ENCODE data around the gene SCO2. TPM values are rescaled to one million over a fixed set of nuclear protein-coding genes. Genes with fewer than 3 reads are reported as not detected.

The SCO2 gene
- total and polyA plus RNA-seq, 10 donors, result 1.2 to 12.7 (median 5.5) TPM; not detected in 1

DNA sequence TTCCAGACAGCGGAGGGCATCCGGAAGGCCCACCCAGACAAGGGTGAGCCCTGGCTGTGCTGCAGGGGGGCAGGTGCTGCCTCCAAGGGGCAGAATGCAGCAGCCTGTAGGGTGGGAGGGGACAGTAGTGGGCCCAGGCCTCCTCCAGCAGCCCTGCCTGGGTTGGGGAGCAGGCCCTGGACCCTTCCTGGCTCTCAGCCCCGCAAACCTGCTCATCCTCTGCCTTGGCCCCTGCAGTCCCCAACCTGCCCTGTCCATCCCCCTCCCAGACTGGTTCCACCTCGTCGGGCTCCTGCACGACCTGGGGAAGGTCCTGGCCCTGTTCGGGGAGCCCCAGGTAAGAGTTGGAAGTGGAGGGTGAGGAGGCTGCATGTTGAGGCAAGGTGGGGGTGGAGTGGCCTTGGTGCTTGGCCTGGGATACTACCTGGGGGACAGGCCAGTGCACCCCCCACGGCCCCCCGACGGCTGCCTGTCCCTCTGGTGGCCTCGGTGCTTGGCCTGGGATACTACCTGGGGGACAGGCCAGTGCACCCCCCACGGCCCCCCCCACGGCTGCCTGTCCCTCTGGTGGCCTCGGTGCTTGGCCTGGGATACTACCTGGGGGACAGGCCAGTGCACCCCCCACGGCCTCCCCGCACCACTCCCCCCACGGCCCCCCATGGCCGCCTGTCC is 37.3 kb downstream of the SCO2 start:
- no peaks in the 10 kb centered on the region for H3K9me3 ChIP-seq
- TF ChIP-seq POLR2A (IDR thresholded peaks at IDR 0.05), result no peak
- no peak for TF ChIP-seq POLR2AphosphoS5 (IDR thresholded peaks at IDR 0.05)
- DNase-seq, result no peak
- H3K27ac ChIP-seq, result no peak overlapping the region
- no peaks in the 10 kb centered on the region for H3K36me3 ChIP-seq
- WGBS, 5 donors, result 80 to 85% (median 81%) methylated on average over 8 to 18 of the region's 18 CpGs
- peaks cover 0 to 16% (median 10%) of the 10 kb centered on the region in 6 donors for H3K4me1 ChIP-seq
- peaks cover 0 to 51% (median 0%) of the 10 kb centered on the region in 7 donors for H3K27me3 ChIP-seq (replicated peaks in 1 of 7)
- intact Hi-C loops (cut with DNase I; ENCODE audit: low total_unique reads), result no loop called here
- no peak overlapping the region for H3K4me3 ChIP-seq

DNA sequence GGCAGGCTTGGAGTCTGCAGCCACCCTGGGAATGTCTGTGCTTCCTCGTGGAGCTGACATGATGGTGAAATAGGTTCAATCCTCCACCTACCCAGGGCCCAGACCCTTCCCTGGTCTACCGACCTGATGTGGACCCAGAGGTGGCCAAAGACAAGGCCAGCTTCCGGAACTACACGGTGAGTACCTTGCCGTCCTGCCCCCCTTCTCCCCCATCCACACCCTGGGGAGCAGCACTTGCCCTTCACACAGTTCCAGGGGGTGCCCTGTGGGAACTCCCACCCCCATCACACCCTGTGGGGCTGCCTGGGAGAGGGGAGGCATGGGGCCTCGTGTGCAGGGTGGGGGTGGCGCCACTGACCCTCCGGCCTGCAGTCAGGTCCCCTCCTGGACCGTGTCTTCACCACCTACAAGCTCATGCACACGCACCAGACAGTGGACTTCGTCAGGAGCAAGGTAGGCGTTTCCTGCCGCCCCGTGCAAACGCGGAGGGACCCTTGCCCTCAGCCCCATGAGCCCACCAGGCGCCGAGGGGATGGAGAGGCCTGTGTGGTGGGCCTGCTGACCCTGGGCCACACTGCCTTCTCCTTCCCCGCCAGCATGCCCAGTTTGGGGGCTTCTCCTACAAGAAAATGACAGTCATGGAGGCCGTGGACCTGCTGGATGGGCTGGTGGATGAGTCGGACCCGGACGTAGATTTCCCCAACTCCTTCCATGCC is 38.0 kb downstream of the SCO2 start:
- Histone ChIP-seq H3K4me1 (peaks cover 0 to 21% (median 11%) of the 10 kb centered on the region in 6 donors), H3K27ac (no peak overlapping the region), H3K27me3 (replicated peaks in 1 of 7) (peaks cover 0 to 58% (median 3%) of the 10 kb centered on the region in 7 donors), H3K9me3 (no peaks in the 10 kb centered on the region), H3K36me3 (no peaks in the 10 kb centered on the region), H3K4me3 (no peak overlapping the region)
- intact Hi-C loops (cut with DNase I; ENCODE audit: low total_unique reads), result no loop called here
- DNase-seq, result no peak
- 82 to 89% (median 86%) methylated on average over 11 to 23 of the region's 23 CpGs for WGBS, 5 donors
- TF ChIP-seq, protein P1, sequence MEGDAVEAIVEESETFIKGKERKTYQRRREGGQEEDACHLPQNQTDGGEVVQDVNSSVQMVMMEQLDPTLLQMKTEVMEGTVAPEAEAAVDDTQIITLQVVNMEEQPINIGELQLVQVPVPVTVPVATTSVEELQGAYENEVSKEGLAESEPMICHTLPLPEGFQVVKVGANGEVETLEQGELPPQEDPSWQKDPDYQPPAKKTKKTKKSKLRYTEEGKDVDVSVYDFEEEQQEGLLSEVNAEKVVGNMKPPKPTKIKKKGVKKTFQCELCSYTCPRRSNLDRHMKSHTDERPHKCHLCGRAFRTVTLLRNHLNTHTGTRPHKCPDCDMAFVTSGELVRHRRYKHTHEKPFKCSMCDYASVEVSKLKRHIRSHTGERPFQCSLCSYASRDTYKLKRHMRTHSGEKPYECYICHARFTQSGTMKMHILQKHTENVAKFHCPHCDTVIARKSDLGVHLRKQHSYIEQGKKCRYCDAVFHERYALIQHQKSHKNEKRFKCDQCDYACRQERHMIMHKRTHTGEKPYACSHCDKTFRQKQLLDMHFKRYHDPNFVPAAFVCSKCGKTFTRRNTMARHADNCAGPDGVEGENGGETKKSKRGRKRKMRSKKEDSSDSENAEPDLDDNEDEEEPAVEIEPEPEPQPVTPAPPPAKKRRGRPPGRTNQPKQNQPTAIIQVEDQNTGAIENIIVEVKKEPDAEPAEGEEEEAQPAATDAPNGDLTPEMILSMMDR (IDR thresholded peaks at IDR 0.05 in 8 of 11, conservative IDR thresholded peaks at IDR 0.05 in 3 of 11), result no peak
- no peak for TF ChIP-seq POLR2AphosphoS5 (IDR thresholded peaks at IDR 0.05)
- TF ChIP-seq POLR2A (IDR thresholded peaks at IDR 0.05), result no peak

DNA sequence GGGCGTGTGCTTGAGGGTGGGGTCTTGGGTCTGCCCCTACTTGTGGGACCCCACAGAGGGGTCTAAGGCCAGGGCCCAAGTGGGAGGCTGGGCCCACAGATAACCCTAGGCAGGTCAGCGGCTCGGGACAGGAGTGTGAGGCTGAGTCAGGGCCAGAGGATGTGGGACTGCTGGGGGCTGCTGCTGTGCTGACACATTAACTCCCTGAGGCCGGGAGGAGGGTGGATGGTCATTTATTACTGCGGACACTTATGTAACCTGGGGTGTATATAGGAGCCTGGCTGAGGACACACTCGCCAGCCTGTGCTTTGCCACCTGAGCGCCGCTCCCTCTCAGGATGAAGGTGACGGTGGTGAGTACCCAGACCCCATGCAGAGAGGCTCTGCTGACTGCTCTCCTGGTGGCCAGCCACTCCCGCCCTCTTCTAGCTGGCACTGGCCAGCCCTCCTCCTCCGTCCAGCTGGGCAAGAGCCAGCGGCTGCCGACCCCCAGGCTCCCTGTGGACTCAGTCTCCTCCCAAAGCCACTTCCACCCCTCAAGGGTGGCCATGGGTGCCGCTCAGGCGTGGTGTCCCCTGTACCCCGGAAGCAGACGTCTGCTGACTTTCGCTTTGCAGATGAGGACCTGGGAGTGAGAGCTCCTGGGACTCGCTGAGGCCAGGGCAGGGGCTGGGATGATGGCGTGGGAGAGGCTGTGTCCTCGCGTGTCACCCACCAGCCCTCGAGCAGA is 38.7 kb downstream of the SCO2 start, which contains the start of gene MIOX:
TSS of gene MIOX (plus strand) at position 299 of the 729 bp plus-strand sequence. CDS start at position 338, 39 bp downstream.
- TF ChIP-seq POLR2A (IDR thresholded peaks at IDR 0.05) (no peak), POLR2AphosphoS5 (IDR thresholded peaks at IDR 0.05) (no peak)
- TF ChIP-seq, protein P1 (IDR thresholded peaks at IDR 0.05 in 8 of 11, conservative IDR thresholded peaks at IDR 0.05 in 3 of 11), result no peak
- Histone ChIP-seq H3K27me3 (replicated peaks in 1 of 7) (peaks cover 0 to 65% (median 10%) of the 10 kb centered on the region in 7 donors), H3K4me3 (no peak within 1 kb of the TSS), H3K4me1 (peaks cover 0 to 29% (median 18%) of the 10 kb centered on the region in 6 donors), H3K9me3 (no peaks in the 10 kb centered on the region), H3K36me3 (no peaks in the 10 kb centered on the region), H3K27ac (no peak within 1 kb of the TSS)
- intact Hi-C loops (cut with DNase I; ENCODE audit: low total_unique reads), result no loop called here
- 48 to 90% (median 76%) methylated on average over 7 to 23 of the region's 23 CpGs for whole genome bisulfite sequencing, 5 donors
- no peak for DNase-seq

DNA sequence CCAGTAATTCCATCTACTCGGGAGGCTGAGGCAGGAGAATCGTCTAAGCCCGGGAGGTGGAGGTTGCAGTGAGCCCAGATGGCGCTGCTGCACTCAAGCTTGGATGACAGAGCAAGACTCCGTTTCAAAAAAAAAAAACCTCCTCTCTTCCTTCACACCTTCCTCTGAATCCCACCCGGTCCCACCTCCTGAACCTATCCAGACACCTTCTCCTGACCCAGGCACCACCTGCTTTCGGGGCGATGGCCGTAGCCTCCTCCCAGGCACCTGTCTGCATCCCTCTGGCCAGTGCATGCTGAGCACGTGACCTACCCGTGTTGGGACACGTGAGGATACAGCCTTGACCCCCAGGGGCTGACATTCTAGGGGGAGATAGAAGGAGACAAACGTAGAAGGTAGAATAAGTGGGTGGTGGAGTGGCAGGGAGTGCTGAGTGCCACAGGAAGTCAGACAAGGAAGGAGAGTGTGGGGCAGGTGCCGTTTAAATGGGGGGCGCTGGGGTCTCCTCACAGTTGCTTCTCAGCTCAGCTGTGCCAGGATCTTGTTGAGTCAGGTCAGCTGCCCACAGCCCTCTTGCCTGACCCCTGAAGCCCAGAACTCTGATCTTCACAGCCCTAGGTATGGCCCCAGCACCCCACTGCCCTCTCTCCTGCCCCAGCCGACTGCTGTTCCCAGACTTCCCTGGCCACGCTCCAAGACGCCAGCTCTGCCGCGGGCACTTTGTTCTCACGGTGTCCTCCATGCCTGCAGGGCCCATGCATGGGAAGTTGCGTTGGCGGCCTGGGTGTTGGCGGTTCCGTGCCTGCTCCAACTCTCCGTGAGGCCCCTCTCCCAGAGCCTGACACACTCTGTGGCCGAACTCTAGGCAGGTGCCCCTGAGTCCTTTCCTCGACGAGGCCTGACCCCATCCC is 39.9 kb downstream of the SCO2 start:
- H3K27me3 ChIP-seq (replicated peaks in 1 of 7), result peaks cover 0 to 73% (median 20%) of the 10 kb centered on the region in 7 donors
- no peak for DNase-seq
- TF ChIP-seq POLR2AphosphoS5 (IDR thresholded peaks at IDR 0.05), result no peak
- no peak overlapping the region for H3K27ac ChIP-seq
- peaks cover 5 to 34% (median 19%) of the 10 kb centered on the region in 6 donors for H3K4me1 ChIP-seq
- intact Hi-C loops (cut with DNase I; ENCODE audit: low total_unique reads), result no loop called here
- 62 to 72% (median 63%) methylated on average over 29 of the region's 29 CpGs for WGBS, 5 donors
- no peaks in the 10 kb centered on the region for H3K9me3 ChIP-seq
- no peak overlapping the region for H3K4me3 ChIP-seq
- no peaks in the 10 kb centered on the region for H3K36me3 ChIP-seq
